Ovary (tissue), 9 donors: Measurements from ENCODE around the gene DMXL2. TPM values are rescaled to one million over a fixed set of nuclear protein-coding genes. Genes with fewer than 3 reads are reported as not detected.

Source experiments
- DNase-seq, 5 donors: peaks; one replicate each; pipeline ENCODE4 v3.0.0-alpha.2; 2019 to 2020
- H3K27ac ChIP-seq, 2 donors: fragments of 200-600 bp; one replicate each; pipeline versions ENCODE4 v1.5.1 to v1.8.0; 2019 to 2022
- H3K27me3 ChIP-seq: fragments of 200-600 bp; one replicate; pipeline ENCODE4 v1.8.0; 2022
- H3K36me3 ChIP-seq: fragments of 200-600 bp; sonication (generic); one replicate; pipeline ENCODE4 v1.5.1; 2019
- H3K4me1 ChIP-seq: one replicate; pipeline ENCODE4 v1.8.1; 2013; ENCODE audit warnings: mild to moderate bottlenecking, moderate library complexity; ENCODE audit not compliant: insufficient read depth
- H3K4me3 ChIP-seq: fragments of 200-600 bp; sonication (generic); one replicate; pipeline ENCODE4 v1.5.1; 2017
- H3K9me3 ChIP-seq, 2 donors: fragments of 200-600 bp in 1 of 2; sonication (generic) in 1 of 2; one replicate each; pipeline versions ENCODE4 v1.5.1 to v1.8.1; 2013 to 2019; ENCODE audit warnings: mild to moderate bottlenecking in 1 of 2, moderate library complexity in 1 of 2
- CTCF ChIP-seq, 3 donors: fragments of 450-650 bp in 2 of 3; fragments of 200-600 bp in 1 of 3; IDR thresholded peaks; one replicate each; pipeline versions ENCODE4 v1.5.1 to v1.8.0; 2016 to 2022; ENCODE audit warnings: antibody characterized with exemption in 3 of 3, mild to moderate bottlenecking in 1 of 3
- EP300 ChIP-seq: sonication (generic); formaldehyde crosslinking; IDR thresholded peaks from one replicate; pipeline ENCODE4 v1.6.1; 2017; ENCODE audit warnings: antibody characterized with exemption
- POLR2A ChIP-seq: fragments of 450-650 bp; IDR thresholded peaks from one replicate; pipeline ENCODE4 v1.6.1; 2017; ENCODE audit warnings: antibody characterized with exemption, mild to moderate bottlenecking, moderate library complexity
- WGBS, 3 donors: extraction: QIAGEN DNeasy Blood & Tissue Kit in 1 of 3; methylation state at CpG; one replicate each; pipeline versions ENCODE4 v1.1.5 to v1.1.7; 2013 to 2017; 5-methylcytosine and 5-hydroxymethylcytosine counted together
- intact Hi-C, 4 donors: fragments of 100-400 bp; cut with DNase I; formaldehyde crosslinking; loops; one replicate each; pipeline versions ENCODE4 v1.11.0 to v1.15.1; 2022 to 2023
- polyA plus RNA-seq, 2 donors: library from polyadenylated mRNA; stranded (reverse); fragments of 200-250 nt in 1 of 2; fragments of 350-450 nt in 1 of 2; fragmentation: Illumina TruSeq in 1 of 2; extraction: RNeasy Lipid Tissue Mini Kit (QIAGEN cat#74804) in 1 of 2; gene quantifications; one replicate each; pipeline ENCODE4 v1.2.3, GENCODE V29; 2013 to 2014
- total RNA-seq, 7 donors: library from RNA; depleted of rRNA in 2 of 7; stranded (reverse); fragments of >200 nt in 2 of 7; fragmentation: NEBNext Ultra II Directional in 3 of 7; extraction: Animal tissue kit (Norgen Biotek cat#: 25700) in 3 of 7; gene quantifications; one replicate each; pipeline versions ENCODE4 v1.1.0 to v1.2.4, GENCODE V29; 2016 to 2023
- donor health status: DM: no; HTN: no; CAD: no; lungs with moderate emphysema.
- donor health status: DM: no; HTN: no; CAD: no.
- donor health status: Bipolar disorder and iron deficiency.
- donor health status: DM: yes; HTN: yes; CAD: no.
- donor health status: DM: no; HTN: no; CAD: no.
- donor health status: DM: yes; HTN: yes; CAD: no.

The DMXL2 gene
- total and polyA plus RNA-seq, 9 donors, result 9.1 to 28.5 (median 16.1) TPM

- intact Hi-C loops, result no loop called here
- no peaks in the 10 kb centered on the region for H3K36me3 ChIP-seq
- DNase-seq, result no peak
- H3K27ac ChIP-seq, result no peak overlapping the region
- TF ChIP-seq CTCF (IDR thresholded peaks at IDR 0.05) (no peak), POLR2A (no peak), EP300 (no peak)
- no peaks in the 10 kb centered on the region for H3K4me1 ChIP-seq
- peaks cover 3% of the 10 kb centered on the region for H3K27me3 ChIP-seq
- WGBS, 3 donors, result 8 to 21% (median 10%) methylated on average over 1 of the region's 1 CpG
- no peak overlapping the region for H3K4me3 ChIP-seq
- no peaks in the 10 kb centered on the region for H3K9me3 ChIP-seq
Measured at GRCh38 chr15:51642696-51643095, 20.1 kb upstream of the DMXL2 start.

- DNase-seq, result no peak
- intact Hi-C loops, result no loop called here
- TF ChIP-seq CTCF (IDR thresholded peaks at IDR 0.05), result no peak
- TF ChIP-seq POLR2A, result no peak
- TF ChIP-seq EP300, result no peak
- no peaks in the 10 kb centered on the region for H3K36me3 ChIP-seq
- peaks cover 3% of the 10 kb centered on the region for H3K27me3 ChIP-seq
- WGBS, 3 donors, result 20 to 41% (median 21%) methylated on average over 4 of the region's 4 CpGs
- H3K4me3 ChIP-seq, result no peak overlapping the region
- no peaks in the 10 kb centered on the region for H3K4me1 ChIP-seq
- no peak overlapping the region for H3K27ac ChIP-seq
- H3K9me3 ChIP-seq, result no peaks in the 10 kb centered on the region
Measured at GRCh38 chr15:51641490-51642130, 19.0 kb upstream of the DMXL2 start.

DNA sequence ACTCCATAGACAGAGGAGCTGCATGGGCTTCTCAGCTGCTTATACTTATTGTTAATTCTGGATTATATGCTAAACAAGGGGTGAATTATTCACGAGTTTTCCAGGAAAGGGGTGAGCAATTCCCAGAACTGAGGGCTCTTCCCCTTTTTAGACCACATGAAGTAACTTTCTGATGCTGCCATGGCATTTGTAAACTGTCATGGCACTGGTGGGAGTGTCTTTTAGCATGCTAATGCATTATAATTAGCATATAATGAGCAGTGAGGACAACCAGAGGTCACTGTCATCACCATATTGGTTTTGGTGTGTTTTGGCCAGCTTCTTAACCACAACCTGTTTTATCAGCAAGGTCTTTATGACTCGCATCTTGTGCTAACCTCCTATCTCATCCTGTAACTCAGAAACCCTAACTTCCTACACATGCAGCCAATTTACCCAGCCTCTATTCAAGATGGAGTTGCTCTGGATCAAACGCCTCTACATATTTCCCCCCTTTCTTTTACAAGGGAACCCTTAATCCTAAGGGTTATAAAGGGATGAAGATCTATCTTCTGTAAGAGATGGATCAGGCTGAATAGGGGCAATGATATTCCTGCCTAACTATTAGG, 12.1 kb upstream of the DMXL2 start:
- TF ChIP-seq POLR2A (no peak), EP300 (no peak), CTCF (IDR thresholded peaks at IDR 0.05) (no peak)
- Histone ChIP-seq H3K27ac (no peak overlapping the region), H3K27me3 (no peaks in the 10 kb centered on the region), H3K9me3 (no peaks in the 10 kb centered on the region), H3K4me3 (no peak overlapping the region), H3K36me3 (no peaks in the 10 kb centered on the region), H3K4me1 (no peaks in the 10 kb centered on the region)
- no peak for DNase-seq
- WGBS, 3 donors, result 38 to 53% (median 48%) methylated on average over 3 of the region's 3 CpGs
- intact Hi-C loops, result no loop called here

GRCh38 chr15:51629612-51630011, 7.0 kb upstream of the DMXL2 start:
- intact Hi-C loops, result no loop called here
- Histone ChIP-seq H3K27me3 (no peaks in the 10 kb centered on the region), H3K9me3 (no peaks in the 10 kb centered on the region), H3K27ac (no peak overlapping the region), H3K4me3 (no peak overlapping the region), H3K36me3 (no peaks in the 10 kb centered on the region), H3K4me1 (no peaks in the 10 kb centered on the region)
- DNase-seq, result no peak
- WGBS, 3 donors, result 72 to 78% (median 75%) methylated on average over 1 of the region's 1 CpG
- TF ChIP-seq CTCF (IDR thresholded peaks at IDR 0.05) (no peak), EP300 (no peak), POLR2A (no peak)
